T47D (cell line): ENCODE data around the gene CLDN19.

Experiments
- DNase-seq, 2 experiments: peaks; one replicate each; pipeline versions ENCODE4 v3.0.0 to v3.0.0-alpha.2; 2011 to 2012; ENCODE audit warnings: low read depth in 1 of 2, low spot score in 1 of 2
- JUND ChIP-seq: IDR thresholded peaks from 2 replicates; pipeline ENCODE4 v1.6.1; 2012; ENCODE audit warnings: low read depth
- in situ Hi-C: cut with HindIII; loops from 2 replicates; pipeline ENCODE4 v1.10.0; 2016; ENCODE audit warnings: low sequenced_read_pairs, low pct_unique_long_range_greater_than_20kb

The CLDN19 gene

DNA sequence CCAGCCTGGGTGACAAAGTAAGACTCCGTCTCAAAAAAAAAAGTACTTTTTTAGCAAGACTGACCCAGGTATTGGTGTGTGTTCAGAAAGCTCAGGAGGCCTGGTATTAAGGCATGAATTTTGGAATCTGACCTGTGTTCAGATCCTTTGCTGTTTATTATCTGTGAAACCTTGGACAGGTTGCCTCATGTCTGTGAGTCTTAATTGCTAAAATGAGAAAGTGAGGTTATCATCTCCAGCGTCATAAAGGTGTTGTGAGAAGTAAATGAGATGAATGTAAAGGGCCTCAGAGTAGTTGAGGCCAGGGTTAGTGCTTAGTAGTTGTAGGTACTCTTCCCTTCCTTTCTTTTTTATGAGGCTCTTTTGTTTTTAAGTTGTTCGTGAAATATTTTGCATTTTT lies 29.8 kb upstream of the CLDN19 start:
- no peak for DNase-seq
- in situ Hi-C loops: no loop called here
- TF ChIP-seq JUND: no peak

DNA sequence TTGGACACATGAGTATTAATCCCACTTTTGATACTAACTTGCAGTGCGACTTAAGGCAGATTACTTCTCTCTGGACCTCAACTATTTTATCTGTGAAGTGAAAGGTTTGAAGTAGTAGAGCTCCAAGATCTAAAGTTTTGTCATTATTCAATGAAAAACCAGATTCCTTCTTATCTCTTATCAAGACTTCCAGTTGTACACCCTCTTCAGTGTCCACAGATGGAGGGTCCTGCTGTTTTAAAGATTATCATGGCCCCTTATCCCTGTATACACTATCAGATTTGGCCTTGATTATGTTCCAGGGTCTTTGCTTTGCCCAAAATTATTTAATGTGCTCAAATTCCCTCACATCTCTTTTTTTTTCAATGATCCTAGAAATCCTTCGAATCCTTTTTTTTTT lies 28.1 kb upstream of the CLDN19 start:
- TF ChIP-seq JUND: no peak
- in situ Hi-C loops: no loop called here
- no peak for DNase-seq

DNA sequence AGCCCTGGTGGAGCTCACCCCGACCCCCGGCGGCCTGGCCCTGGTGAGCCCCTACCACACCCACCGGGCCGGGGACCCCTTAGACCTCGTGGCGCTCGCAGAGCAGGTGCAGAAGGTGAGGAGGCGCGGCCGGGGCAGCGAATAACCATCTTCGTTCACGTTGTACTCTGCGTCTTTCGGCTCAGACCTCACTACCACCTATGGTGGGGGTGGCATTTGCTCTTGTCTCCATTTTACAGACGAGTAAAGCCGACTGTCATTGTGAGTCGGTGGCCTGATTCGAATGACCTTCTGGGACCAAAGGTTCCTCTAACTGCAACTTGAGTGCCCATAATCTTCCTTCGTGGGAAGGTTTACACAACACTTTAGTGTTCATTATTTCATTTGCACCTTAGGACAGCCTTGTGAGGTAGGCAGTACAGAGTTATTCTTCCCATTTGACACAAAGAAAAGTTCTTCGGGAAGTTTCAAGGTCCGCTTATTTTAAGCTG lies 27.5 kb upstream of the CLDN19 start:
- no peak for TF ChIP-seq JUND
- DNase-seq: peak in 1 of 2 experiments; percentile 11
- in situ Hi-C loops: no loop called here

DNA sequence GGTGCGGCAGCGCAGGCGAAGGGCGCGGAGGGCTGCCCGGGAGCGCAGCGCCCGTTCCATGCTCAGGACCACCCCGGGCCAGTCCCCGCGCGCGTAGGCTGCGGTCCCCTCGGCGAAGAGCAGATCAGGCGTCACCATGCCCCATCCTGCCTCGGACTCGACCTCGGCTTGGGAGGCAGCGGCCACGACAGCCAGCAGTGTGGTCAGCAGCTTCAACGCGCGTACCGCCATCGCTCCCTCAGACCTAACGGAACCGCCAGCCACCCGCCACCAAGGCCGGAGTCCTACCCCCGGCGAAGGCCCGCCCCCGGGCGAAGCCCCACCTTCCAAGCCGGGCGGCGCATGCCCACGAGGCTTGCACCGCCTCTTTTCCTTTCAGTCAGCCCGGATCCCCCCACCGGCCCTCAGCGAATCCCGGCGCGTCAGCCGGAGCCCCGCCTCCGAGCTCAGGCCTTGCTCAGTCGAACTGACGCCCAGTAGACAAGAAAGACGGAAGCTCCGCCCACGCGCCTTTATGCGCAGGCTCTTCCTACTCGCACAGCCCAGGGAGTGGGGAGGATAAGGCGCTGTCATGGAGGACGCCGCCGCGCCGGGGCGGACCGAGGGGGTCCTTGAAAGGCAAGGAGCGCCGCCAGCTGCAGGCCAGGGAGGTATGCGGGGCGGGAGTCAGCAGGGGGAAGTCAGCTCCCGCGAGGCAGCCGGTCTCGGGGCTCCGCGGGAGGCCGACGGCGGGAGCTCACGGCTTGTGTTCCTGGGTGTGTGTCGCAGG lies 26.9 kb upstream of the CLDN19 start, which contains the start of the genes C1orf50 and P3H1:
Gene C1orf50, plus strand, starts transcription at position 509 of the 769 bp plus-strand sequence. Its CDS starts 63 bp downstream, at position 572.
Gene P3H1, minus strand, starts transcription at position 288 of the 769 bp plus-strand sequence. Its CDS starts 57 bp downstream, at position 231.
- in situ Hi-C loops: no loop called here
- no peak for TF ChIP-seq JUND
- peak; percentile 86 to 98 for DNase-seq

DNA sequence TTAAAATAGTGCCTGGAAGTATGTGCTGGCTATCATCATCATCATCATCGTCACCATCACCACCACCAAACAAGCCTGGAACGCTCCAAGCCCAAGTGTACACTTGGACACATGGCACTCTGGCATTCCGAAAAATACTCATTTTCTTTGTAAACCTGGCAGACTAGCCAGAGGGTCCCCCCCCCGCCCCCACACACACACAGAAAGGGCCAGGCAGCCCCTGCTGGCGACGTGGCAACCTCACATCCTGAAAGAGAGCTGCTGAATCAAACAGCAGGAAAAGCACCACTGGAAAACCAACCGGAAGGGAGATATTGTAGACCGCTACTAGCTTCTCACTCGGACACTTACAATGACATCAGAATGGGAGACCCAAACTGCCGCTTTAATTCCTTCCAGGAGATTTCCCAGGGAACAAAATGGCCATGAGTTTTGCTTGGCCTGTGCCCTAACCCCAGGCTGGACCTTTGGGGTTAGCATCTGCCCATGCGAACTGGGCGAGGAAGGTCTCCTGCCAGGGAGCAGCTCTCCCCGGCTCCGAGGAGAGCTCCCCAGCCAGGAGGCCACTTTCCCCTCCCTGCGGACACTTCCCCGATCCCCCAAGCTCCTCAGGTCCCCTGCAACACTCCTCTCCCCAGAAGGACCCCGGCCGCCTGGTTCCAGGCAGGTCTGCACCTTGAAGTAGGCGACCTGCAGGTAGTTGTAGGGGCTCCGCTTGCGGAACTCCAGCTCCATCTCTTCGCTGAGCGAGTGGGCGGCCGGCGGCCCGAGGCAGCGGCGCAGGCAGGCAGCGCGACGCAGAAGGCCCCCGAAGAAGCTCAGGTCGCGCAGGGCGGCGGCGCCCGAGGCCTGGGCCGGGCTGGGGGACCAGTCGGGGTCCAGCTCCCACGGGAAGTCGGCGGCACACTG lies 26.1 kb upstream of the CLDN19 start:
- in situ Hi-C loops: no loop called here
- no peak for TF ChIP-seq JUND
- peak in 1 of 2 experiments; percentile 16 for DNase-seq

DNA sequence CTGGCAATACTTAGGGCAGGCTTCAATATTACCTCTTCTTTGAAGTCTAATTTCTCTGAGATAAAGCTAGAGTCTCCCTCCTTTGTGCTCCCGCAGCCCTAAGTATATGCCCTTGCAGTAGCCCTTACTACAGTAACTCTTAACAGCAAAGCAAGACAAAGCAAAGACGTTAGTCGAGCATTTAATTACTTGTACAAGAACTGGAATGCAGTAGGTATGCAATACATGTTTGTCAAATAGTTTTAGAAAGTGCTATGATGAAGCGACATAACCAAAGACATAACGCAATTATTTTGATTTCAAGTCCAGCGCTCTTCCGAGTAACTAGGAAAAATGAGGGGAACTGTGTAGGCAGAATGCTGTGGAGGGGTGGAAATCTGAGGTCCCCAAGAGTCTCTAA lies 25.2 kb upstream of the CLDN19 start:
- in situ Hi-C loops: no loop called here
- DNase-seq: no peak
- no peak for TF ChIP-seq JUND

DNA sequence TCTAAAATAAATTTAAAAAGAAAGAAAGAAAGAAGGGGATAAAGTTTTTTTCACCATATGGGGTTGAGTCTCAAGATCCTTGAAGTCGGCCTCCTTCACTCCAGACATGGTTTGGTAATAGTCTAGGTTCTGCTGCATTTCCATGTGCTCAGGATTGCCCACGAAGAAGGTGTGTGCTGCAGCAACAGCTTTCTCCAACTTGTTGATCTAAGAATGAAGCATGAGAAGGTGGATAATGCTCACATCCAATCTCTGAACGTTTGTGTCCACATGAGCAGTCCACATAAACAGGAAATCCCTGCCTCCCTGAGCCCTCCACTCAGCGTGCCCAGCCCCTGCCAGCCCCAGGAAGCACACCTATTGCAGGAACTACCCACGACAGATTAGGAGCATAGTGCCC lies 22.2 kb upstream of the CLDN19 start:
- in situ Hi-C loops: no loop called here
- no peak for TF ChIP-seq JUND
- DNase-seq: no peak

DNA sequence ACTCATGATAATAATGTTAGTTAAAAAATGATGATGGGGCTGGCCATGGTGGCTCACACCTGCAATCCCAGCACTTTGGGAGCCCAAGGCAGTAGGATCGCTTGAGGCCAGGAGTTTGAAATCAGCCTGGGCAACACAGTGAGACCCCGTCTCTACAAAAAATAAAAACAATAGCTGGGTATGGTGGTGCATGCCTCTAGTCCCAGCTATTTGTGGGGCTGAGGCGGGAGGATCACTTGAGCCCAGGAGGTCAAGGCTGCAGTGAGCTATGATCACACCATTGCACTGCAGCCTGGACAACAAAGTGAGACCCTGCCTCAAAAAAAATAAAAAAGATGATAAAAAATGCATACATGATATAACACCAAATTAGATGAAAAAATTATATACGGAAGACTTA lies 21.5 kb upstream of the CLDN19 start:
- TF ChIP-seq JUND: no peak
- in situ Hi-C loops: no loop called here
- DNase-seq: no peak

DNA sequence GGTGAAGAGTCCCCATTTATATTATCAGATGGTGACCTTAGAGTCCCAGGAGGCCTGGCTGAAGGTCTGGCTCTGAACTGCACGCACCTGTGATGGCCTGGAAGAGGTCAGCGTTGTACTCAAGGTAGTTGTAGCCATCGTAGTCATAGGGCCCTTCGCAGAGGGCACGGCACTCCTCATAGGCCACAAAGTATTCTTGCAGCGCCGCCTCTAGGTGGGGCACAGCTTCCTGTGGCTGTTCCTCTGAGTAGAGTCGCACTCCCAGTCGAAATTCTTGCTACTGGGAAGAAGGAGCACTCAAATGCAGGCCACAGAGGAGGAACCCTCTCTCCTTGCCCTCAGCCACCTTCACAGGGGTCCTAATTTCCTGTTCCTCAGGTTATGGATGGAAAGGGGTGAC lies 19.1 kb upstream of the CLDN19 start:
- no peak for TF ChIP-seq JUND
- DNase-seq: no peak
- in situ Hi-C loops: no loop called here

DNA sequence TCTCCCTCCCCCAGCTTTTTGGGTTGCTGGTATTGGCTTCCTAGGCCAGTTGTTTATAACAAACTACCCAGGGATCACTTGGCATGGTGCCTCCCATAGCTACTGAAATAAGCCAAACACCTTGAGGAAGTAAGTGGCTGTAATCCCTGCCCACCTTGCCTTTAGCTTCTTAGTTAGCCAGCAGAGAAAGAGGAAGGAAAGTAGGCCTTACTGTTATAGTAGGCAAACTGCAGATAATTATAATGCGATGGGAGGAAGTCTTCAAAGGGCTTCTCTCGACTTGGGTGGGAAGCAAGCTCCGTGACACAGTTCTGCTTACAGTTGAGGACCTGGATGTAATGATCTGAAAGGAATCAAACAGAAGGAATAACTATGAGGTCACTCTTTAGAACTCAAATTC lies 18.6 kb upstream of the CLDN19 start:
- in situ Hi-C loops: no loop called here
- no peak for DNase-seq
- TF ChIP-seq JUND: no peak

DNA sequence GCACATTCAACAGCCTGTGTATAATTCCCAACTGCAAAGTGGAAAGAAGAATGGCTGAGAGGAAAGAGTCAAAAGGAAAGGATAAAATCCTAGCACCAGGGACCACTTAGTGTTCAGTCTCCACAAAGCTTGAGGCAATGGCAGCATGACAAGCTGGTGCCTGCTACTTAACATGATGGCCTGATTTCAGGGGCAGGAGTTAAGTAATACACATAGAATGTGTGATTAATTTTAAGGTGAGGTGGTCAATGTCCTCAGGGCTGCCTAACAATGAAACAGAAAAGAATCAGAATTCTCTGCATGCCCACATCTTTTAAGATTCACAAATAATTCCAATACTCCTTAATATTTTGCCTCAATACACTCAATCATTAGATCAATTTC lies 17.8 kb upstream of the CLDN19 start:
- no peak for TF ChIP-seq JUND
- DNase-seq: no peak
- in situ Hi-C loops: no loop called here

DNA sequence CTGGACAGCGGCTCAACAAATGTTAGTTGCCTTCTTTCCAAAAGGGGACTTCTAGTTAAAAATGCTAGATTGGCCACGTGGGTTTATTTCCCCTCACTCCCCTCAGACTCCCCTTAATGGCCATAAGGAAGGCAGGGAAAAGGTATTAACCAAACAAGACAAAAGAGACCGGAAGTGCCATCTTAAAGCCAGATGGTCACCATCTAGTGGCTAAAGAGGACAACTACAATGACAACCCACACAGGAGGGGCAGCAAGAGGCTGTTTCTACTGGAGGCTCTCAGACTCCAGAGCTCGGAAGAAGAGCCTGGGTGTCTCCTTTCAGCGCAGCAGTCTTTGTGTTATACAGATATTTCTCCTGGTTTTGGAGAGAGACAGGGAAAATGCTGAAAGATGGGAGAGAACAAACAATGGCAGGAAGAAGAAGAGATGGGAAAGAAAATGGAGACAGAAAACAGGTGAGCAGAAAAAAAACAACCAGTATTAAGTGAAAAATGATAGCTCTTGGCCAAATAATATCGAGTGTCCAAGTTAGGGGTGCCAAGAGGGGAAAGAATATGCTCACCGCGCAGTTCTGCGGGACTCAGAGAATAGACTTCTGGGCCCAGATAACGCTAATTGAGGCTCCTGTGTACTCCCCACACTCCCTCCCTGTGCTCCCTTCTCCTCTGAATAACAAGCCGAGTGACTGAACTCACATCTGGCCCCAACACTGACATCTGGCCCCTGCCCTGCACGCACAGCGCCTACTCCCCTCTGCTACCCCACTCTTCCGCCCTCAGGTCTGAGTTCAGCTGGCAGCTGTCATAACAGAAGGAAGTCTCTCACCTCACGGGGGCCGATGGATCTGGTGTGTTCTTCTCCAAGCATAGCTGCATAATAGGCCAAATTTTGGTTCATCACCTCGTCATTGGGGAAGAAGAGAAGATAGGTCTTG lies 17.2 kb upstream of the CLDN19 start:
- TF ChIP-seq JUND: no peak

More for the DNA sequence above, 17.2 kb upstream of the CLDN19 start:
- peak; percentile 47 to 77 for DNase-seq
- in situ Hi-C loops: no loop called here
